ENCODE measurements around the gene RBM33. TPM values are rescaled to one million over a fixed set of nuclear protein-coding genes. Genes with fewer than 3 reads are reported as not detected.

The RBM33 gene
- total and polyA plus RNA-seq, 2 of the 8 experiments (the other 6 are each of a cell fraction or from before 2014, with no cell fraction given): 16.5 to 64.6 TPM

- no peak for TF ChIP-seq CHD7 (IDR thresholded peaks at IDR 0.05; ENCODE audit: insufficient replicate concordance, low read length)
- no peak for TF ChIP-seq TAF7 (optimal IDR thresholded peaks at IDR 0.05; ENCODE audit: borderline replicate concordance, low read depth, low read length)
- TF ChIP-seq CEBPB (IDR thresholded peaks at IDR 0.05; ENCODE audit: low read depth, low read length): no peak
- TF ChIP-seq ATF2 (IDR thresholded peaks at IDR 0.05; ENCODE audit: low read length): no peak
- no peak for TF ChIP-seq BACH1 (IDR thresholded peaks at IDR 0.05; ENCODE audit: low read length)
- TF ChIP-seq GABPA (IDR thresholded peaks at IDR 0.05; ENCODE audit: borderline replicate concordance, insufficient read depth, low read length): no peak
- TF ChIP-seq CTCF (IDR thresholded peaks at IDR 0.05; ENCODE audit: control extremely low read depth in 1 of 3, insufficient read depth in 1 of 3, low read depth in 1 of 3, low read length in 3 of 3): no peak
- TF ChIP-seq POLR2A (IDR thresholded peaks at IDR 0.05; ENCODE audit: control extremely low read depth in 1 of 2, low read depth in 2 of 2, low read length in 2 of 2): no peak
These were observed 40.1 kb downstream of the RBM33 start (continued) for GRCh38 chr7:155684543-155684942.
